NK-92 (cell line): ENCODE data around the gene ZNF213.
"Not testable (repeated sequence)": the region's sequence is repeated elsewhere in the genome, so short reads cannot be mapped to it uniquely, and the experiment has no call there.

Experiments
- DNase-seq: peaks from one replicate; lab custom pipeline; 2025; ENCODE audit not compliant: unreplicated experiment; lab: John Stamatoyannopoulos, UW

The ZNF213 gene

DNA sequence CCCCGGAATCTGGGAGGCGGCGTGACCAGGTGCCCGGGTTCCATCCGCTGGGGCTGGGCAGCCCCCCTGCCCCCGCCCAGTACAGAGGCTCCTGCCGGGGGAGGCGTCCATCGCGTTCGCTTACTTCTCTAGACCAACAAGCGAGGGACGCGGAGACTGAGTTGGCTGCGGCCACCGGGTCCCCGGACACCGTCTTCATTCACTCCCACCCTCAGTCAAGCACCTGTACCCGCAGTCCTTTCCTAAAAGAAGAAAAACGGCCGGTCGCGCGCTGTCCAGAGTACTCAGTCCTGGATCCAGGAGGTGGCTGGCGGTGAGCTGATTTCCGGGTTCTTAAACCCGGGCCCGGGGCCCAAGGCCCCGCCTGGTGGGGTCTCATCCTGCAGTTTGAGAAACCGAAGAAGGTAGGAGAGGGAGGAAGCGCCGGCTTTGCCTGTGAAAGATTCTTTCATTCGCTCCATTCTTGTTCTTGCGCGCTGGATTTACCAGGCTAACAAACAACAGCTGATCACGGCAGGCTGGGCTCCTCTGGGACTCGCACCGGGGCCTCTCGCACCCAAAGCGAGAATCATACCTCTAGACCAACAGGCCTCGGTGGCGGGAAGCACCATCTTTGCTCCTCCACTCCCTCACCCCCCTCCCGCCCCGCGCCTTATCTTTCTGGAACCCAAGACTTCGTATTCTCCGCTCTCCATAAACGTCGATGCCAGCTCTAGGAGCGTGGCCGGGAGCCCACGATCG, 35.8 kb downstream of the ZNF213 start:
- DNase-seq, result no peak

DNA sequence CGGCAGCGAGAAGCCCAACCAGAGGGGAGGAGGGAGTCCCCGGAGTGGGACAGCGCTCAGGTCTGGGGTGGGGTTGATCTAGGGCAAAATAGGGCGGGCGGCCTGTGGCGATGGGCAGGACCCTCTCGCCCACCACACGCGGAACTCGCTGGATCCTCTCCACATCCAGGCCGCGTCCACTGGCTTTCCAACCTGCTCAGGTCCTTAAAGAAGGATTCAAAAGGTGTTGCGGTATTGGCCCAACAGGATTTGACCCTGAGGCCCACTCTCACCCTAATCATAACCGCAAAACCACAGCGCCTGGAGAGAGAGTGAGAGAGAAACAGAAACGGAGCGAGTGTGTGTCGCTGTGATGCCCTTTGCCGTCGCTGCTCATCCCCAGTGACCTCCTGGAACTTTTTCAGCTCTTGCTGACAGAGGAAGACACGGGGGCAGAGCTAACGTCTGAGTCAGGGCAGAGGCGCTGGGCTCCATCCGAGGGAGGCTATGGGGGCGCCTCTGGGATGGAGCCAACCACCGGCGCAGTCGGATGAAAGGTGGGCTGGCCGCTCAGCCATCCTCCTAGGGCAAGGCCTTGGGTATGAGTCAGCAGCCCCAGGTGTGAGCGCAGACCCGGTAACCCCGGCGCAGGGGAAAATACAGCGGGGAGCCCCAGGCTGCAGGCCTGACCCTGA, 36.5 kb downstream of the ZNF213 start:
- no peak for DNase-seq

DNA sequence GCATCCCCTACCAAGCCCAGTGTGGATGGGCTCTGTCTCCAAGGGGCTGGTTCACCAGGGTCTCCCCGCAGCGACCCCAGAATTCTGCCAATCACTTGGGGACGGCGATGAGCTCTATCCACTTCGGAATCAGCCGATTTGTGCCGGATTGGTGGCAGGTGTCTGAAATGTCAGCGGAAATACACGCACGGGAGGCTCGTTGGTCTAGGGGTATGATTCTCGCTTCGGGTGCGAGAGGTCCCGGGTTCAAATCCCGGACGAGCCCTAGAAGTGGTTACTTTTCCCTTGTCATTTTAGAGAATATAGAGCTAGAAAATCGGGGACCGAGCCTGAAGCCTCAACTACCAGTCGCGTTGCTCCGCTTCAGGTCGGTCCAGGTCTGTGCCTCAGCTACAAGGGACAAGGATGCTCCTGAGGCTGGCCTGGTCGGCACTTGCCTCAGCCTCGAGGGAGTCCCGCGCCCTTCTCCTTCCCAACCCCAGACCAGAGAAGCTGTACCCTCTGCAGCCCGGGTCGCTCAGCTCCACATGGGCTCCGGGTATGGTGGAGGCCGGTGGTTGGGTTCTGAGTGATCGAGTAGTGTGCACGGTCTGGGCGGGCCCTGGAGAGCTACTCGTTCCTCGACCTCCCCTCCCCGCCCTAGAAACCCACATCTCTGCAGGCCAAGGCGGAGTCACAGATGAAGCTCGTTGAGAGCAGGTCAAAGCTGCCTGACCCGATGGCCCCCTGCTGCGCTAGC, 37.2 kb downstream of the ZNF213 start:
- no peak for DNase-seq

DNA sequence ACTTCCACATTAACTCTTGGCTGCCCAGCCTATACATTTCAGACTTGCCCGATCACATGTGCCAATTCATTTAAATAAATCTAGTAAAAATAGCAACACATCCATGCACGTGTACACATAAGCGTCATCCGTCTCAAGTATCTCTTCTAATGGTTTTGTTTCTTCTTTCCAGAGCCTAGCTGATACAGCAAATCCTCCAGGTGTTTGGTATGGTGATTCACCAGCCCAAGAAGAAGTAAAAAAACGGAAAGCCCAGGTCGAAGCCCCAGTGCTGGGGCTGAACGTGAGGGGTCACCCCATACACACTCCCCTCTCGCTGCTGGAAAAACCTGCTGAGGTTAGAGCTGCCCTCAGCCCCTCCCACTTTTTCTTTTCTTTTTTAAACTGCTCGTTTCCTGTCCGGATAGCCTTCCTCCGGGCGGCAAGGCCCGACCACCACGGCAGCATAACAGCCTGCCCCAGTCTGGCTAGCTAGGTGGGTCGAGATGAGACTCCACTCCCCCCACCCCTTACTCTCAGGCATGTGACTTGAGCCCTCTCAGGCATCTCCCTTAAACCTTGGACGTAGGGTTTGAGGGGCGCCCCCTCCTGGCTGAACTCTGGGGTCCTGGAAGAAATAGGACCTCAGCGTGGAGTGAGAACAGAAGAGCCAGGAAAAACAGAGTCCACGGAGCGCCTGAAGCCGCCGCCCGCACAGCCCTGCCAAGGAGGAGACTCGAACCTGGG, 39.2 kb downstream of the ZNF213 start:
- no peak for DNase-seq

DNA sequence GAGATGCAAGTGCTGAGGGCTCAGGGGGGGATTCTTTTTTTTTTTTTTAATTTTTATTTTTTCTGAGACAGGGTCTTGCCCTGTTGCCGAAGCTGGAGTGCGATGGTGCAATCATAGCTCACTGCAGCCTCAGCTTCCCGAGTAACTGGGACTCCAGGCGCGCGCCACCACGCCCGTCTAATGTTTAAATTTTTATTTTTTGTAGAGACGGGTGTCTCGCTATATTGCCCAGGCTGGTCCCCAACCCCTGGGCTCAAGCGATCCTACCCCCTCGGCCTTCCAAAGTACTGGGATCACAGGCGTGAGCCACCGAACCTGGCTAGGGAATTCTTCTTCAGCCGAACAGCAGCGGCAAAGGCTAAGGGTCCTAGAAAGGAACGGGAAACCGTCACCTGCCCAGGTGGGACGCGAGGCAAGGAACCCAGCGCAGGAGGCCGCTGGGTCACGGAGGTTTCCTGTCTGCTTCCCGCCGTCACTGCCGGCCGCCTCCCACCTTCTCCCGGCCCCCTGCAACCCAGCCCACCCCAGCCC, 39.9 kb downstream of the ZNF213 start:
- DNase-seq, result no peak

DNA sequence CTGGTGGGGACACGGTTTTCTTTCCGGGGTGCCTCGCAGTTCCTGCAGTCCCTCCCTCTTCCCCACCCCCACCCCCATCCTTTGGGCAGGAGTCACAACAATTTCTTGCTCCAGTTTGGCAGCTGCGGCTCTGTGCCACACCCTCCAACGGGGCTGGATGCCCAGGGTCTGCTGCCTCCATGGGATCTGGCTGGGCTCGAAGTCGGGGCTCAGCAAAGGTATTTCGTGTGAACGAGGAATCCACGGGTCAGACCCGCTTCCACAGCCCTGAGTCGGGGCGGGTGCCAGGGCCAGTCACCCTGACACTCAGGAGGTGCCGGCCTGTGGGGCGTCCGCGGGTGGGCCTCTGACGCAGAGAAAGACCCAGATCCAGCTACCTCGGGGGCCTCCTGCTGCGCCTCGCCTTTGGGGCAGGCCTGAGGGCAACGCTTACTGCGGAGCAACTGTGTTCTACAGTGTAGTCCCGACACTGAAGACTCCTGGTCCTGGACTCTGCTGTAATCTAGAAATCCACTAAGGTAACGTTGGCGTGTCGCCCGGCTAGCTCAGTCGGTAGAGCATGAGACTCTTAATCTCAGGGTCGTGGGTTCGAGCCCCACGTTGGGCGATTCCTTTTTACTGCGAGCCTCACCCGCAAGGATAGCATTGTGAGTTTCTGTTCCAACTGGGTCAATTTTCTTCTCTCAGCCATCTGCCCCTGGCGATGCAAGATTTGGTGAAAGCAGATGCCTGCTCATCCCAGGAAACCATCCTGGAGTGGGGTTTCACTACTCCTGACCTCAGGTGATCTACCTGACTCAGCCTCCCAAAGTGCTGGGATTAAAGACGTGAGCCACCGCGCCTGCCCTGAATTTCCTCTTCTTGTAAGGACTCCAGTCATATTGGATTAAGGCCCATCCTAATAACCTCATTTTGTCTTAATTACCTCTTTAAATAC, 40.6 kb downstream of the ZNF213 start:
- DNase-seq, result no peak

DNA sequence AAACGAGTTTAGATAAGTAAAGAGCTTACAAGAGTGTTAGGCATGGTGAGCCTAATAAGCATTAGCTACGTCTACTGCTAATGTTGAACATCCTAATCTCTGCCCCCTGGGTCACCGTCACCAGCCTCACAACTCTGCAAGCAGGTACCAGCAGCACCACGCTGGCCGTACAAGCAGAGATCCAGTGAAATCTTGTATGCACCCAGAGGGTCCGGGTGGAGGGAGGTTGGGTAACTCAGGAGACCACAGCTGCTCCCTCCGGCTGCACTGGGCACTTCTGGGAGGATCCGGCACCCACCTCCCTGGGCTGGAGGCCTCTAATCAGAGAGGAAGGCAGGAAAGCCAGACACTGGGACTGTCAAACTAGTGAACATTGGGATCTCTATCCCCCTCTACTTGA, 44.8 kb downstream of the ZNF213 start:
- no peak for DNase-seq

DNA sequence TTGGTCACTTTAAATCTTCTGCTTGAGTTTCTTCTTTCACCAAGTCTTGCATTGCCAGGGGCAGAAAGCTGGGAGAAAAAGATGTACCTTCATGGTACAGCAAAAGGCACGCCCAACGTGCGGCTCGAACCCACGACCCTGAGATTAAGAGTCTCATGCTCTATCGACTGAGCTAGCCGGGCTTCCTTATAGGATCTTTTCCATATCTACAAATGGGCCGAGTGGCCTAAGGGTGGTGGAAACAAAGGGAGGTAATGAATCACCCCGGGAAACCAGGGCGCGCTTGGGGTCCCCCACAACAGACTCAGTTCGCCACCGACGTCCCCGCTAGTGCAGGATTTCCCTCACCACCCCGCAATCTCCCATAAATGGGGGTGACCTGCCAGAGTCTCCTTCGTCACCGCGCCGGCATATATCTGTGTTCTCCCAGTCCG, 45.6 kb downstream of the ZNF213 start:
- no peak for DNase-seq

DNA sequence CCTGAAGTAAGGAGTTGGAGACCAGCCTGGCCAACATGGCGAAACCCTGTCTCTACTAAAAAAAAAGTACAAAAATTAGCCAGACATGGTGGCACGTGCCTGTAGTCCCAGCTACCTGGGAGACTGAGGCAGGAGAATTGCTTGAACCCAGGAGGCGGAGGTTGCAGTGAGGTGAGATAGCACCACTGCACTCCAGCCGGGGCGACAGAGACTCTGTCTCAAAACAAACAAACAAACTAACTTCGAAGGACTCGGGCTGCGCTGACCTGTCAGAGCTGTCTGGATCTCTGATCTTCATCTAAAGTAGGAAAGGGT, 47.4 kb downstream of the ZNF213 start:
- DNase-seq, result not testable (repeated sequence)

DNA sequence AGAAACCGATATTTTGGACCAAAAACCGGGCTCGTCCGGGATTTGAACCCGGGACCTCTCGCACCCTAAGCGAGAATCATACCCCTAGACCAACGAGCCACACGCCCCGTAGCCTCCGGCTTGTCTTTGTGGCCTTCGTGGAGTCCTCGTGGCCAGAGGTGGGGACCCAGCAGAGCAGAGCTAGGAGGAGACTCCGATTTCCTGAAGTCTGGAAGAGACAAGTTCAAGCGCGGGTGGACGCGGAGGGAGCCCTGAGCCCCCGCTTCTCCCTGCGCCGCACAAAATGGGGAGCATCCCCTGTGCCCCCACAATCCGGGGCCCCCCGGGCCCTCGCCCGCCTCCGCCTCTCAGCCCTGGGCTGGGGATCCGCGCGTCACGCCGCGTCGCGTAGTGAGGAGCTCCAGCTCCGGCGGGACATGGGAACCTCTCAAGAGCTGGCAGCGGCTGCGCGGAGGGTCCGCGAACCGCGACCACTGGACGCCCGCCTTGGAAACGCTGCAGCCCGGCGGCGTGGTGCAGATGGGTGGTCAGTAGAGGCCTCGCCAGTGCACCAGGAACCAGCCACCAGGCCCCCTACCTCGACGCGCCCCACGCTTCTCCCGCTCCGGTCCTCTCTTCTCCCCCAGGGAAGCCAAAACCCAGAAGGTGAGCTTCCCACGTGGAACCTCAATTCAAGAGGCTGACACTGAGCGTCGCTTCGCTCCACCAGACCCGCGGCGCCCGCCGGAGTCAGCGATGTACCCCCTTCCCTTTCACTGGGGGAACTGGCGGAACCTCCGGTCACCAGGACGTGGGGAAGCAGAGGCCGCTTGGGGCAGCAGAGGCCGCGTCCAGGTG, 48.0 kb downstream of the ZNF213 start:
- DNase-seq, result no peak

DNA sequence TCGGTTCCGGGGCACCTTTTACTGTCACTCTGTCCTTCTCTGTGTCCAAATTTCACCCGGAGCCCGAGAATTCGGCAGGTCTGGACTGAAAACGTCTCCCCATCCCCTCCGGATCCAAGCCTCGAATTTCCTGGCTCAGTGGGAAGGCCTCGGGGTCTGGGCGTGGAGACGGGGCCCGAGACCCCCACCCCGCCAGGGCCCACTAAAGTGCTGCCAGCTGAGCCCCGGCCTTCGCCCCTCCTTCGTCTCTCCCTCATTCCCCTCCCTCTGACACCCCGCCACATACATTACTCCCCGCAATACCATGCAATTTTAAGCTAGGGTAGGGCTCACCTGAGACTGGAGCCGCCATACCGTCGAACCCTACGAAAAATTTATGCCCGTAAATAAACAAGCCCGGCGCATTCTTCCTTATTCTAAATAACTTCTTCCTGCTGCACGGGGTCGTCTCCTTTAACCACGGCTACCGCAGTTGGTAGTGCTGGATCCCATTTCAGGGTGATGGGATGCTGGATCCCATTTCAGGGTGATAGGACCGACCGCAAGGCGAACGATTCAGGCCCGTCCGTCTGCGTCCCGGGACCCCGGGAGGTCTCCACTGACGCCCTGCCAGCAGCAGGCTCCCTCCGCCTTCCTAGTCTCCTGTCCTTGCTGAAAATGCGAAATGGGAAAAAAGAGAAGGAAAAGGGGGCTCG, 48.8 kb downstream of the ZNF213 start:
- no peak for DNase-seq

DNA sequence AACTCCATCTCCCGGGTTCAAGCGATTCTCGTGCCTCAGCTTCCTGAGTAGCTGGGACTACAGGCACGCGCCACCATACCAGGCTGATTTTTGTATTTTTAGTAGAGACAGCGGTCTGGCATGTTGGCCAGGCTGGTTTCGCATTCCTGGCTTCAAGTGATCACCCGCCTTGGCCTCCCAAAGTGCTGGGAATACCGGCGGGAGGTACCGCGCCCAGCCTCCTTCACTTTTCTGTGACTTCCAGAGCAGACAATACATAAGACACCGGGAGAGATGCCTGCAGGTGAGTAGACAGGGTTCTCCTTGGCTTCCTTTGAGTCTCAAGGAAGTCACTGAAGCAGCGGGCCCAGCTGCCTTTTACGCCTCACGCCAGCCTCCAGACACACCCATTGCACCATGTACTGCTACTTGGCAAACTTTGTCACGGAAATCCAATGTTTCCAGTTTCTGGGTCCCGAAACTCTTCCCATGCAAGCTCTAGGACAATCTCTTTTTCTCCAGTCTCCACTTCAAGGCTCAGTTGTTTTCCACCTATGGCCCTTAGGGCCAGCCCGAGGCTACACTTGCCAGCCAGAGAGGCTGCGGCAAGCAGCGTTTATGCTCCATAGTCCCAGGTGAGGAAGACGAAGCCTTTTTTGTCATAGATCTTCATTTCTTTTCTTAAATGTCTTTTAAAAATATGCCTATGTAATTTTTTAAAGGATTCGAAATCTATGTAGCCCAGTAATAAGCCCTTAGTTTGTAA, 52.3 kb downstream of the ZNF213 start:
- no peak for DNase-seq

DNA sequence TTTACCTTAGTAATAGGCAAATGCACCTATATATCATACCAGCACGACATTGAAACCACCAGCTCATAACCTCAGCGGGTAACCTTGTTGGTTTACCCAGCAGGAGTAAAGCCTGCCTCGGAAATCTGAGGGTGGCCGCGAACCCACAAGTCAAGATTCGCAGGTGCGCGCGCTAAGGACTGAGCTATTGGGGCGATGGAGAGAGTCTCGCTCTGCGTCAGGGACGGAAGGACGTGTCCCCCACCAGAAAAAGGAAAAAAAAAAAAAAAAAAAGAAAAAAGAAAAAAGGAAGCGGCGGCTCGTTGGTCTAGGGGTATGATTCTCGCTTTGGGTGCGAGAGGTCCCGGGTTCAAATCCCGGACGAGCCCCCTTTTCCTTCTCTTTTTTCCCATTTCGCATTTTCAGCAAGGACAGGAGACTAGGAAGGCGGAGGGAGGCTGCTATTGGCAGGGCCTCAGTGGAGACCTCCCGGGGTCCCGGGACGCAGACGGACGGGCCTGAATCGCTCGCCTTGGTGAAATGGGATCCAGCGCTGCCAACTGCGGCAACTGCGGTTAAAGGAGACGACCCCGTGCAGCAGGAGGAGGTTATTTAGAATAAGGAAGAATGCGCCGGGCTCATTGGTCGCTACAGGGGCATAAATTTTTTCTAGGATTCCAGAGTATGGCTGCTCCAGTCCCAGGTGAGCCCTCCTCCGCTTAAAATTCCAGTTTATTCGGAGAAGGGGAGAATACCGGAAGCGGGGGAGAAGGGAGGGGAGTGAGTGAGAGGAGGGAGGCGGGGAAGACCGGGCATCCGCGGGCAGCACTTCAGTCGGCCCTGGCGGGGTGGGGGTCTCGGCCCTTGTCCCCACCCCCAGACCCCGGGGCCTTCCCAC, 53.2 kb downstream of the ZNF213 start, which contains the start of gene OR1F1:
Gene OR1F1 (plus strand): TSS at position 407 of the 877 bp plus-strand sequence.
- no peak for DNase-seq

DNA sequence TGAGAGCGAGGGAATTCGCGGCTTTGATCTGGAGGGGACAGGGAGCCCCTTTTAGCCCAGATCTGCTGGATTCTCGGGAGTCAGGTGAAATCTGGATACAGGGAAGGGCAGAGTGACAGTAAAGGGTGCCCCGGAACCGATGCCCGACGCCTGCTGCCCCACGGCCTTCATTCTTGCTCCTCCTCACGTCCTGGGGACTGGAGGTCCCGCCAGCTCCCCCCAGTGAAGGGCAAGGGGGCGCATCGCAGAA, 53.8 kb downstream of the ZNF213 start:
- no peak for DNase-seq

DNA sequence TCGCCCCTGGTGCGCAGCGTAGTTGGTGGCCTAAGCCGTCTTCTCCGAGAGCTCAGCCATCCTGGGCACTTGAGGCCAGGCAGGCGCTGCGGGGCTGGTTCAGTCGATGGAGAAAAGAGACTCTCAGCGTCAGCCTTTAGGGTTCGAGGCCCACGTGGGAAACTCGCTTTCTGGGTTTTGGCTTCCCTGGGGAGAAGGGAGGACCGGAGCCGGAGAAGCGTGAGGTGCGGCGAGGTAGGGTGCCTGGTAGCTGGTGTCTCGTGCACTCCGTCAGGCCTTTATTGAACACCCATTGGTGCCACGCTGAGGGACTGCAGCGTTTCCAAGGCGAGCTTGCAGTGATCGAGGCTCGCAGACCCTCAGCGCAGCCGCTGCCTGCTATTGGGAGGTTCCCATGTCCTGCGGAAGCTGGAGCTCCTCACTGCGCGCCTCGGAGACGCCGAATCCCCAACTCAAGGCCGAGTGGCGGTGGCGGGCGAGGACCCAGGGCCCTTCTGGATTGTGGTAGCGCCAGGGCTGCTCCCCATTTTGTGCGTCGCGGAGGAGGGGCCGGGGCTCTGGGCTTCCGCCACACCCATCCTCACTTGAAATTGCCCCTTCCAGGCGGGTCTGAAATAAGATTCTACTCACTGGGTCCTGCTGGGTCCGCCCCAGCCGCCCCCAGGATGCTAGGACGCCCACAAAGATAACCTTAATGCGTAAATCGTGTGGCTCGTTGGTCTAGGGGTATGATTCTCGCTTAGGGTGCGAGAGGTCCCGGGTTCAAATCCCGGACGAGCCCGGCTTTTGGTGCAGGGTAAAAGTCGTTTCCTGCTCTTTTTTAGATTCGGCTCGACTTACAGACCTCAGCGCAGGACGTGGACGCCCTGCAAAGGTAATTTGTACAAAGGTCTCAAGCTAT, 54.3 kb downstream of the ZNF213 start:
- no peak for DNase-seq

DNA sequence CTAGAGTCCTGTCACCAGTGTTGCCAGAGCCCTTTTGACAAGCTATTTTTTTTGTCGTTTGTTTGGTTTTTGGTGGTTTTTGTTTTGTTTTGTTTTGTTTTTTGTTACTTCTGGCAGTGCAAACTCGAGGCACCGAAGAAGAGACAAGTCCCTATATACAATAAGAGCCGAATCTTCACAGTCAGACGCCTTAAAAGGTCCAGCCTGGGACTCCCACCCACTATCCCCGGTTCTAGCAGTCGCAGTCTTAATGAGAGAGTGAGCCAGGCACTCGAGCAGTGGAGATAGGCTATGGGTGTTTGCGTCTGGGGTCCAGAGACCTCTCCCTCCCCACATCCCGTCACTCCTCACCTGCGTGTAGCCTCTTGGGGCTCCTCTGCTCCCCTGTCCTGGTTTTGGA, 55.0 kb downstream of the ZNF213 start:
- no peak for DNase-seq
